GM23338 (cell line): ENCODE measurements around the gene C6orf118. TPM values are rescaled to one million over a fixed set of nuclear protein-coding genes. Genes with fewer than 3 reads are reported as not detected.

ENCODE experiments used
- ATAC-seq: fragments of 200-7000 bp; cut with Tn5 transposase; 3 replicates; pipeline ENCODE4 v1.9.1; 2020
- DNase-seq: peaks from one replicate; pipeline ENCODE4 v3.0.0-alpha.2; 2015; ENCODE audit warnings: low spot score
- H2AFZ ChIP-seq: fragments of 200-600 bp; sonication (generic); 2 replicates; pipeline ENCODE4 v1.8.0; 2016; ENCODE audit warnings: antibody characterized with exemption, mild to moderate bottlenecking, moderate library complexity
- H3F3A ChIP-seq: fragments of 200-600 bp; sonication (generic); replicated peaks from 2 replicates; pipeline ENCODE4 v1.8.0; 2017; ENCODE audit warnings: antibody characterized with exemption, mixed run types, low read depth
- H3K27ac ChIP-seq: fragments of 200-600 bp; sonication (generic); 2 replicates; pipeline ENCODE4 v1.6.1; 2016; ENCODE audit warnings: low read depth
- H3K27me3 ChIP-seq: fragments of 200-600 bp; sonication (generic); 2 replicates; pipeline ENCODE4 v1.8.0; 2016; ENCODE audit warnings: mild to moderate bottlenecking, mixed run types, moderate library complexity; ENCODE audit not compliant: insufficient read depth
- H3K36me3 ChIP-seq: fragments of 200-600 bp; sonication (generic); 2 replicates; pipeline ENCODE4 v1.8.0; 2016; ENCODE audit warnings: mild to moderate bottlenecking; ENCODE audit not compliant: insufficient read depth
- H3K4me1 ChIP-seq: fragments of 200-600 bp; sonication (generic); 2 replicates; pipeline ENCODE4 v1.8.0; 2016; ENCODE audit warnings: mild to moderate bottlenecking, moderate library complexity; ENCODE audit not compliant: insufficient read depth
- H3K4me2 ChIP-seq: fragments of 200-600 bp; sonication (generic); 2 replicates; pipeline ENCODE4 v1.7.1; 2017; ENCODE audit warnings: mixed run types
- H3K4me3 ChIP-seq: fragments of 200-600 bp; sonication (generic); 2 replicates; pipeline ENCODE4 v1.6.1; 2016; ENCODE audit warnings: mixed run types
- H3K79me2 ChIP-seq: fragments of 200-600 bp; sonication (generic); replicated peaks from 2 replicates; pipeline ENCODE4 v1.8.0; 2017; ENCODE audit warnings: mild to moderate bottlenecking; ENCODE audit not compliant: insufficient read depth
- H3K9me2 ChIP-seq: fragments of 200-600 bp; sonication (generic); 2 replicates; pipeline ENCODE4 v1.8.0; 2017; ENCODE audit not compliant: insufficient read depth
- H4K20me1 ChIP-seq: fragments of 200-600 bp; sonication (generic); replicated peaks from 2 replicates; pipeline ENCODE4 v1.8.0; 2017; ENCODE audit warnings: mild to moderate bottlenecking; ENCODE audit not compliant: insufficient read depth
- H3K27ac Mint-ChIP-seq: 2 replicates; pipeline ENCODE4 v1.8.0; 2020; ENCODE audit warnings: inconsistent platforms, mild to moderate bottlenecking, moderate library complexity, mixed read lengths
- H3K27me3 Mint-ChIP-seq: 3 replicates; pipeline ENCODE4 v1.8.0; 2022; ENCODE audit warnings: low read depth, mild to moderate bottlenecking, moderate library complexity, mixed read lengths, inconsistent platforms; ENCODE audit not compliant: insufficient read depth, poor library complexity
- H3K36me3 Mint-ChIP-seq: 3 replicates; pipeline ENCODE4 v1.8.0; 2021; ENCODE audit warnings: low read depth, mild to moderate bottlenecking, inconsistent platforms, moderate library complexity, mixed read lengths
- H3K4me1 Mint-ChIP-seq: 3 replicates; pipeline ENCODE4 v1.8.0; 2020; ENCODE audit warnings: mild to moderate bottlenecking, inconsistent platforms, mixed read lengths
- H3K4me3 Mint-ChIP-seq: 3 replicates; pipeline ENCODE4 v1.8.0; 2021; ENCODE audit warnings: moderate library complexity, mild to moderate bottlenecking, inconsistent platforms, mixed read lengths
- H3K9me3 Mint-ChIP-seq: 3 replicates; pipeline ENCODE4 v1.8.0; 2020; ENCODE audit warnings: moderate library complexity, mild to moderate bottlenecking, inconsistent platforms, mixed read lengths
- CREB1 ChIP-seq: fragments of 250-450 bp; sonication (Bioruptor Pico); IDR thresholded peaks from 2 replicates; pipeline ENCODE4 v1.5.0; 2020; ENCODE audit warnings: low read depth, mild to moderate bottlenecking, moderate library complexity
- EZH2 ChIP-seq: fragments of 200-600 bp; sonication (generic); IDR thresholded peaks from one replicate; pipeline ENCODE4 v1.8.0; 2017; ENCODE audit warnings: antibody characterized with exemption, mild to moderate bottlenecking, low read depth; ENCODE audit not compliant: unreplicated experiment
- EZH2phosphoT487 ChIP-seq: fragments of 200-600 bp; sonication (generic); IDR thresholded peaks from one replicate; pipeline ENCODE4 v1.8.1; 2018; ENCODE audit warnings: antibody characterized with exemption; ENCODE audit not compliant: unreplicated experiment
- JUNB ChIP-seq: IDR thresholded peaks from one replicate; pipeline ENCODE4 v1.6.1; 2016; ENCODE audit warnings: antibody characterized with exemption; ENCODE audit not compliant: unreplicated experiment
- NANOG ChIP-seq: IDR thresholded peaks from 2 replicates; pipeline ENCODE4 v1.6.1; 2016; ENCODE audit warnings: antibody characterized with exemption, borderline replicate concordance
- POLR2AphosphoS5 ChIP-seq: IDR thresholded peaks from 2 replicates; pipeline ENCODE4 v1.6.1; 2016; ENCODE audit warnings: antibody characterized with exemption, low read depth
- STAT1 ChIP-seq: IDR thresholded peaks from one replicate; pipeline ENCODE4 v1.6.1; 2016; ENCODE audit warnings: antibody characterized with exemption; ENCODE audit not compliant: unreplicated experiment
- ZNF114 ChIP-seq: fragments of 250-450 bp; sonication (Bioruptor Pico); IDR thresholded peaks from 2 replicates; pipeline ENCODE4 v1.5.0; 2020; ENCODE audit warnings: mild to moderate bottlenecking, moderate library complexity
- ZNF331 ChIP-seq: fragments of 250-450 bp; sonication (Bioruptor Pico); IDR thresholded peaks from 2 replicates; pipeline ENCODE4 v1.5.0; 2020; ENCODE audit warnings: low read depth, mild to moderate bottlenecking, moderate library complexity
- polyA plus RNA-seq: library from polyadenylated mRNA; unstranded; fragments of >200 nt; fragmentation: Nextera tagmentation; extraction: Ambion mirVana; gene quantifications from 2 replicates; pipeline ENCODE4 v1.2.1, GENCODE V29; 2016
- total RNA-seq: library from RNA; depleted of rRNA; stranded (reverse); fragments of >200 nt; shearing (Covaris generic); gene quantifications from 2 replicates; pipeline ENCODE4 v1.2.3, GENCODE V29; 2014
- TF ChIP-seq, protein P1 (sequence below): fragments of 250-450 bp; sonication (Bioruptor Pico); IDR thresholded peaks from 2 replicates; pipeline ENCODE4 v1.5.0; 2020; ENCODE audit warnings: mild to moderate bottlenecking, moderate library complexity
- TF ChIP-seq, protein P2 (sequence below): IDR thresholded peaks from one replicate; pipeline ENCODE4 v1.6.1; 2018; ENCODE audit warnings: antibody characterized with exemption; ENCODE audit not compliant: unreplicated experiment
- TF ChIP-seq, protein P3 (sequence below), 2 experiments: fragments of 200-600 bp in 1 of 2; sonication (generic) in 1 of 2; conservative IDR thresholded peaks; 2 replicates each; pipeline versions ENCODE4 v1.5.1 to v1.6.1; 2016 to 2017; ENCODE audit warnings: antibody characterized with exemption in 2 of 2, low read depth in 2 of 2, mild to moderate bottlenecking in 2 of 2, moderate library complexity in 1 of 2
- TF ChIP-seq, protein P4 (sequence below): IDR thresholded peaks from 2 replicates; pipeline ENCODE4 v1.6.1; 2016; ENCODE audit warnings: antibody characterized with exemption

Gene C6orf118
- total and polyA plus RNA-seq, 2 experiments from 2014 or later: 0.35 to 1.1 TPM

DNA sequence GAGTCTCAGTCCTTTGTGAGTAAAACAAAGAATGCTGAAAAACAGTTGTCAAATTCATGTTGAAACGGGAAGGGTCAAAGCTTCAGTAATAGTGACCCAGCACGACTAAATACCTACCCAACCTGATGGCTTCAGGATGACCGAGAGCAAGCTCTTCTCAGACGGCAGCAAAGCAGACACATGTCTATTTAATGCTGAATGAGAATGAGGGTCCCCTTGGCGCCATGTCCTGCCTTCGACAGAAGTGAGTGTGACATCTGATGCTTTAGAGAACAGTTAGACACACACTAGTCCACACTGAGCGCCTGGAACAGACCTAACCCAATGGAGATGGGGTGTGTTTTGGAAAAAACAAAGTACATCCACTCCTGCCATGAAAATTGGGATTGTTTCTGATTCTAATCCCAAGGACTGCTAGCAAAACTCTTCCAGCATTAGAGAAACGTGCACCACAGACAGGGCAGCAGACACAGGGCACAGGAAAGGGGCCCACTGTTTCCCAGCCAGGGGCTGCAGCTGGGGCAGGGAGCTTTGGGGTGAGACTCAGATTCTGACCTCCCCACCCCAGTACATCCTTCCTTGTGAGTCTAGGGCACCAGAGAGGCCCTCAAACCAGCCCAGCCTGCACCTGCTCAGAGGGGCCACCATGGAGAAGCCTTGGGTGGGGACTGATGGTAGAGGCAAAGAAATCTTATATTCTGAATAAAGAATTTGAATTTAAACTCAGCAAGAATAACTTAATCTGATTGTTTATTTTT is 76.5 kb downstream of the C6orf118 start:
- Histone ChIP-seq H3K27ac (no peak overlapping the region), H3F3A (no peaks in the 10 kb centered on the region), H3K27me3 (no peaks in the 10 kb centered on the region), H3K9me2 (no peaks in the 10 kb centered on the region), H2AFZ (no peak overlapping the region), H4K20me1 (no peaks in the 10 kb centered on the region), H3K4me3 (no peak overlapping the region), H3K4me2 (no peak overlapping the region), H3K4me1 (no peaks in the 10 kb centered on the region), H3K36me3 (0 out of 2 replicates have a peak, but pooled peaks cover 3% of the 10 kb centered on the region), H3K79me2 (no peaks in the 10 kb centered on the region)
- DNase-seq: no peak
- no peaks in the 10 kb centered on the region for H3K4me1 Mint-ChIP-seq
- peaks cover 23% of the 10 kb centered on the region for H3K36me3 Mint-ChIP-seq
- TF ChIP-seq, protein P1, sequence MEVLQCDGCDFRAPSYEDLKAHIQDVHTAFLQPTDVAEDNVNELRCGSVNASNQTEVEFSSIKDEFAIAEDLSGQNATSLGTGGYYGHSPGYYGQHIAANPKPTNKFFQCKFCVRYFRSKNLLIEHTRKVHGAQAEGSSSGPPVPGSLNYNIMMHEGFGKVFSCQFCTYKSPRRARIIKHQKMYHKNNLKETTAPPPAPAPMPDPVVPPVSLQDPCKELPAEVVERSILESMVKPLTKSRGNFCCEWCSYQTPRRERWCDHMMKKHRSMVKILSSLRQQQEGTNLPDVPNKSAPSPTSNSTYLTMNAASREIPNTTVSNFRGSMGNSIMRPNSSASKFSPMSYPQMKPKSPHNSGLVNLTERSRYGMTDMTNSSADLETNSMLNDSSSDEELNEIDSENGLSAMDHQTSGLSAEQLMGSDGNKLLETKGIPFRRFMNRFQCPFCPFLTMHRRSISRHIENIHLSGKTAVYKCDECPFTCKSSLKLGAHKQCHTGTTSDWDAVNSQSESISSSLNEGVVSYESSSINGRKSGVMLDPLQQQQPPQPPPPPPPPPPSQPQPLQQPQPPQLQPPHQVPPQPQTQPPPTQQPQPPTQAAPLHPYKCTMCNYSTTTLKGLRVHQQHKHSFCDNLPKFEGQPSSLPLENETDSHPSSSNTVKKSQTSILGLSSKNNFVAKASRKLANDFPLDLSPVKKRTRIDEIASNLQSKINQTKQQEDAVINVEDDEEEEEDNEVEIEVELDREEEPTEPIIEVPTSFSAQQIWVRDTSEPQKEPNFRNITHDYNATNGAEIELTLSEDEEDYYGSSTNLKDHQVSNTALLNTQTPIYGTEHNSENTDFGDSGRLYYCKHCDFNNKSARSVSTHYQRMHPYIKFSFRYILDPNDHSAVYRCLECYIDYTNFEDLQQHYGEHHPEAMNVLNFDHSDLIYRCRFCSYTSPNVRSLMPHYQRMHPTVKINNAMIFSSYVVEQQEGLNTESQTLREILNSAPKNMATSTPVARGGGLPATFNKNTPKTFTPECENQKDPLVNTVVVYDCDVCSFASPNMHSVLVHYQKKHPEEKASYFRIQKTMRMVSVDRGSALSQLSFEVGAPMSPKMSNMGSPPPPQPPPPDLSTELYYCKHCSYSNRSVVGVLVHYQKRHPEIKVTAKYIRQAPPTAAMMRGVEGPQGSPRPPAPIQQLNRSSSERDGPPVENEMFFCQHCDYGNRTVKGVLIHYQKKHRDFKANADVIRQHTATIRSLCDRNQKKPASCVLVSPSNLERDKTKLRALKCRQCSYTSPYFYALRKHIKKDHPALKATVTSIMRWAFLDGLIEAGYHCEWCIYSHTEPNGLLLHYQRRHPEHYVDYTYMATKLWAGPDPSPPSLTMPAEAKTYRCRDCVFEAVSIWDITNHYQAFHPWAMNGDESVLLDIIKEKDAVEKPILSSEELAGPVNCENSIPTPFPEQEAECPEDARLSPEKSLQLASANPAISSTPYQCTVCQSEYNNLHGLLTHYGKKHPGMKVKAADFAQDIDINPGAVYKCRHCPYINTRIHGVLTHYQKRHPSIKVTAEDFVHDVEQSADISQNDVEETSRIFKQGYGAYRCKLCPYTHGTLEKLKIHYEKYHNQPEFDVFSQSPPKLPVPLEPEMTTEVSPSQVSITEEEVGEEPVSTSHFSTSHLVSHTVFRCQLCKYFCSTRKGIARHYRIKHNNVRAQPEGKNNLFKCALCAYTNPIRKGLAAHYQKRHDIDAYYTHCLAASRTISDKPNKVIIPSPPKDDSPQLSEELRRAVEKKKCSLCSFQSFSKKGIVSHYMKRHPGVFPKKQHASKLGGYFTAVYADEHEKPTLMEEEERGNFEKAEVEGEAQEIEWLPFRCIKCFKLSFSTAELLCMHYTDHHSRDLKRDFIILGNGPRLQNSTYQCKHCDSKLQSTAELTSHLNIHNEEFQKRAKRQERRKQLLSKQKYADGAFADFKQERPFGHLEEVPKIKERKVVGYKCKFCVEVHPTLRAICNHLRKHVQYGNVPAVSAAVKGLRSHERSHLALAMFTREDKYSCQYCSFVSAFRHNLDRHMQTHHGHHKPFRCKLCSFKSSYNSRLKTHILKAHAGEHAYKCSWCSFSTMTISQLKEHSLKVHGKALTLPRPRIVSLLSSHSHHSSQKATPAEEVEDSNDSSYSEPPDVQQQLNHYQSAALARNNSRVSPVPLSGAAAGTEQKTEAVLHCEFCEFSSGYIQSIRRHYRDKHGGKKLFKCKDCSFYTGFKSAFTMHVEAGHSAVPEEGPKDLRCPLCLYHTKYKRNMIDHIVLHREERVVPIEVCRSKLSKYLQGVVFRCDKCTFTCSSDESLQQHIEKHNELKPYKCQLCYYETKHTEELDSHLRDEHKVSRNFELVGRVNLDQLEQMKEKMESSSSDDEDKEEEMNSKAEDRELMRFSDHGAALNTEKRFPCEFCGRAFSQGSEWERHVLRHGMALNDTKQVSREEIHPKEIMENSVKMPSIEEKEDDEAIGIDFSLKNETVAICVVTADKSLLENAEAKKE (CRISPR knock-in tag): no peak
- TF ChIP-seq POLR2AphosphoS5: no peak
- TF ChIP-seq, protein P2, sequence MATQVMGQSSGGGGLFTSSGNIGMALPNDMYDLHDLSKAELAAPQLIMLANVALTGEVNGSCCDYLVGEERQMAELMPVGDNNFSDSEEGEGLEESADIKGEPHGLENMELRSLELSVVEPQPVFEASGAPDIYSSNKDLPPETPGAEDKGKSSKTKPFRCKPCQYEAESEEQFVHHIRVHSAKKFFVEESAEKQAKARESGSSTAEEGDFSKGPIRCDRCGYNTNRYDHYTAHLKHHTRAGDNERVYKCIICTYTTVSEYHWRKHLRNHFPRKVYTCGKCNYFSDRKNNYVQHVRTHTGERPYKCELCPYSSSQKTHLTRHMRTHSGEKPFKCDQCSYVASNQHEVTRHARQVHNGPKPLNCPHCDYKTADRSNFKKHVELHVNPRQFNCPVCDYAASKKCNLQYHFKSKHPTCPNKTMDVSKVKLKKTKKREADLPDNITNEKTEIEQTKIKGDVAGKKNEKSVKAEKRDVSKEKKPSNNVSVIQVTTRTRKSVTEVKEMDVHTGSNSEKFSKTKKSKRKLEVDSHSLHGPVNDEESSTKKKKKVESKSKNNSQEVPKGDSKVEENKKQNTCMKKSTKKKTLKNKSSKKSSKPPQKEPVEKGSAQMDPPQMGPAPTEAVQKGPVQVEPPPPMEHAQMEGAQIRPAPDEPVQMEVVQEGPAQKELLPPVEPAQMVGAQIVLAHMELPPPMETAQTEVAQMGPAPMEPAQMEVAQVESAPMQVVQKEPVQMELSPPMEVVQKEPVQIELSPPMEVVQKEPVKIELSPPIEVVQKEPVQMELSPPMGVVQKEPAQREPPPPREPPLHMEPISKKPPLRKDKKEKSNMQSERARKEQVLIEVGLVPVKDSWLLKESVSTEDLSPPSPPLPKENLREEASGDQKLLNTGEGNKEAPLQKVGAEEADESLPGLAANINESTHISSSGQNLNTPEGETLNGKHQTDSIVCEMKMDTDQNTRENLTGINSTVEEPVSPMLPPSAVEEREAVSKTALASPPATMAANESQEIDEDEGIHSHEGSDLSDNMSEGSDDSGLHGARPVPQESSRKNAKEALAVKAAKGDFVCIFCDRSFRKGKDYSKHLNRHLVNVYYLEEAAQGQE: no peak
- no peak for TF ChIP-seq EZH2
- TF ChIP-seq ZNF331 (CRISPR knock-in tag): no peak
- TF ChIP-seq EZH2phosphoT487: no peak
- no peak for TF ChIP-seq CREB1 (CRISPR knock-in tag)
- TF ChIP-seq ZNF114 (CRISPR knock-in tag): no peak
- no peak for TF ChIP-seq NANOG
- TF ChIP-seq, protein P3, sequence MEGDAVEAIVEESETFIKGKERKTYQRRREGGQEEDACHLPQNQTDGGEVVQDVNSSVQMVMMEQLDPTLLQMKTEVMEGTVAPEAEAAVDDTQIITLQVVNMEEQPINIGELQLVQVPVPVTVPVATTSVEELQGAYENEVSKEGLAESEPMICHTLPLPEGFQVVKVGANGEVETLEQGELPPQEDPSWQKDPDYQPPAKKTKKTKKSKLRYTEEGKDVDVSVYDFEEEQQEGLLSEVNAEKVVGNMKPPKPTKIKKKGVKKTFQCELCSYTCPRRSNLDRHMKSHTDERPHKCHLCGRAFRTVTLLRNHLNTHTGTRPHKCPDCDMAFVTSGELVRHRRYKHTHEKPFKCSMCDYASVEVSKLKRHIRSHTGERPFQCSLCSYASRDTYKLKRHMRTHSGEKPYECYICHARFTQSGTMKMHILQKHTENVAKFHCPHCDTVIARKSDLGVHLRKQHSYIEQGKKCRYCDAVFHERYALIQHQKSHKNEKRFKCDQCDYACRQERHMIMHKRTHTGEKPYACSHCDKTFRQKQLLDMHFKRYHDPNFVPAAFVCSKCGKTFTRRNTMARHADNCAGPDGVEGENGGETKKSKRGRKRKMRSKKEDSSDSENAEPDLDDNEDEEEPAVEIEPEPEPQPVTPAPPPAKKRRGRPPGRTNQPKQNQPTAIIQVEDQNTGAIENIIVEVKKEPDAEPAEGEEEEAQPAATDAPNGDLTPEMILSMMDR (conservative IDR thresholded peaks at IDR 0.05; ENCODE audit: low read depth in 2 of 2): no peak
- TF ChIP-seq STAT1: no peak
- TF ChIP-seq JUNB: no peak
- TF ChIP-seq, protein P4, sequence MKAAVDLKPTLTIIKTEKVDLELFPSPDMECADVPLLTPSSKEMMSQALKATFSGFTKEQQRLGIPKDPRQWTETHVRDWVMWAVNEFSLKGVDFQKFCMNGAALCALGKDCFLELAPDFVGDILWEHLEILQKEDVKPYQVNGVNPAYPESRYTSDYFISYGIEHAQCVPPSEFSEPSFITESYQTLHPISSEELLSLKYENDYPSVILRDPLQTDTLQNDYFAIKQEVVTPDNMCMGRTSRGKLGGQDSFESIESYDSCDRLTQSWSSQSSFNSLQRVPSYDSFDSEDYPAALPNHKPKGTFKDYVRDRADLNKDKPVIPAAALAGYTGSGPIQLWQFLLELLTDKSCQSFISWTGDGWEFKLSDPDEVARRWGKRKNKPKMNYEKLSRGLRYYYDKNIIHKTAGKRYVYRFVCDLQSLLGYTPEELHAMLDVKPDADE: no peak
- peaks cover 38% of the 10 kb centered on the region for H3K9me3 Mint-ChIP-seq
- H3K4me3 Mint-ChIP-seq: no peak overlapping the region
- H3K27ac Mint-ChIP-seq: no peak overlapping the region
- no peaks in the 10 kb centered on the region for H3K27me3 Mint-ChIP-seq
- ATAC-seq: no peak
